ENCODE results near the gene OXCT2.

Gene OXCT2

DNA sequence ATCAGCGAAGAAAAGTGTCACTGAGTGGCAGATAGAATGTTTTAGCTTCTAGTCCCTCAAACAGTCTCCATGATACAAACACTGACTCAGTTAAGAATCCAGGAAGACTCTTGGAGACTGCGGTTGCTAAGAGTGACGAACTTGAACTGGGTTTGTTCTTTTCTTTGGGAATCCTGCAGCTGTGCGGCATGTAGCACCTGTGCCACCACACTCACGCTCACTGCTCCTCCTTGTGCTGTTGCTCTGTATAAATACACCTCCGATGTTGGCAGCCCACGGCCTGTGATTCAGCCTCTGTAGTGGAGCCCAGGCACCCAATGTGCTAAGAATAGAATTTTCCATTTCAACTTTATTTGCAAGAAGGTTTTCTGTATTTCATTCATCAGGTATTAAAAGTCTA is 38.0 kb downstream of the OXCT2 start:
- no peak for DNase-seq (ENCODE audit: low read depth, low spot score)

DNA sequence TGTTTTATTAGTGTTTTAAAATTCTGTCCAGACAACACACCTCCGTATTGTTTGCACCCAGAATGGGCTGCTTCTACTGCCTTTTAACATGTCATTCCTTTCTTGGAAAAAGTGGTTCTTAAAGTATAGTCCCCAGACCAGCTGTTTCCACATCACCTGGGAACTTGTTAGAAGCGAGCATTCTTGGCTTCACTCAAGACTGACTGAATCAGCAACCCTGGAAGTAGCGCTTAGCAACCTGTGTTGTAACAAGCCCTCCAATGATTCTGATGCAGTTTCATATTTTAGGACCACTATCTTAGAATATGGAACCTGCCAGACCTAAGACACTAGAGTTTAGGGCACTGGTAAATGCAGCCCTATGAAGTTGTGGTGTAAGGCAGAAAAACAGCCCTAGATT is 38.4 kb downstream of the OXCT2 start:
- no peak for DNase-seq (ENCODE audit: low read depth, low spot score)

GRCh38 chr1:39729842-39730241 is 41.3 kb downstream of the OXCT2 start:
- no peak for DNase-seq (ENCODE audit: low read depth, low spot score)

GRCh38 chr1:39729030-39729429 is 42.1 kb downstream of the OXCT2 start:
- DNase-seq (ENCODE audit: low read depth, low spot score): no peak

DNA sequence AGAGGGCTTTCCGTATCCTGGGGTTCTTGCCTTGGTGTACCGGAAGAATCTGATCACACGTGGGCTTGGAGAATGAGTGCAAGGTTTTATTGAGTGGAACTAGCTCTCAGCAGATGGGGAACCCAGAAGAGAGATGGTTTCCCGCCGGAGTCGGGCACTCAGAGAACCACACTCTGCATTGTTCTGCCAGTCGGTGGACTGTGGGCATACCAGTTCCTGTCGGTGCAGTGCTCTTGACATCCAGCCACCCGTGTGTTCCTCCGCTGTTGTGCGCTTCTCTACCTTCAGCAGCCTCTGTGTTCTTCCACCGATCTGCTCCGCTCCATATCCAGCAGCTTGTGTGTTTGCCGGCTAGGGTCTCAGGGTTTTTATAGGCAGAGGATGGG is 43.2 kb downstream of the OXCT2 start:
- no peak for DNase-seq (ENCODE audit: low read depth, low spot score)

GRCh38 chr1:39727221-39727931 is 43.8 kb downstream of the OXCT2 start:
- DNase-seq (ENCODE audit: low read depth, low spot score): no peak

GRCh38 chr1:39726600-39726999 is 44.5 kb downstream of the OXCT2 start:
- DNase-seq (ENCODE audit: low read depth, low spot score): no peak

GRCh38 chr1:39722495-39722894 is 48.7 kb downstream of the OXCT2 start:
- DNase-seq (ENCODE audit: low read depth, low spot score): no peak

- no peak for DNase-seq (ENCODE audit: low read depth, low spot score)
Measured at GRCh38 chr1:39721664-39722063, 49.5 kb downstream of the OXCT2 start.

GRCh38 chr1:39720094-39720999 is 50.8 kb downstream of the OXCT2 start:
- no peak for DNase-seq (ENCODE audit: low read depth, low spot score)
